Sigmoid colon (tissue), 4 donors: Measurements from ENCODE around the gene SAMM50.

Experiments used
- CTCF ChIP-seq, 4 experiments: fragments of 450-650 bp in 3 of 4; fragments of 200-600 bp in 1 of 4; IDR thresholded peaks; one replicate each; pipeline ENCODE4 v1.5.1; 2016 to 2019; ENCODE audit warnings: antibody characterized with exemption in 4 of 4, mild to moderate bottlenecking in 3 of 4, moderate library complexity in 2 of 4
- POLR2AphosphoS5 ChIP-seq, 4 donors: sonication (generic); formaldehyde crosslinking; IDR thresholded peaks; one replicate each; pipeline ENCODE4 v1.6.1; 2017; ENCODE audit warnings: antibody characterized with exemption in 4 of 4

GRCh38 chr22:44045145-44045544 is 89.9 kb downstream of the SAMM50 start:
- TF ChIP-seq CTCF (IDR thresholded peaks at IDR 0.05): no peak
- TF ChIP-seq POLR2AphosphoS5 (IDR thresholded peaks at IDR 0.05): no peak
